NCI-H2081 treated with DMSO at 0.1 percent for 48 hours (cell line): ENCODE results near the gene KRABD2.
A peak's percentile ranks its signal among the peaks of the same experiment; 100 is the strongest.
"Not testable (repeated sequence)": the region's sequence is repeated elsewhere in the genome, so short reads cannot be mapped to it uniquely, and the experiment has no call there.

ENCODE experiments used
- DNase-seq: peaks from one replicate; lab custom pipeline; 2025; lab: John Stamatoyannopoulos, UW

Gene KRABD2

DNA sequence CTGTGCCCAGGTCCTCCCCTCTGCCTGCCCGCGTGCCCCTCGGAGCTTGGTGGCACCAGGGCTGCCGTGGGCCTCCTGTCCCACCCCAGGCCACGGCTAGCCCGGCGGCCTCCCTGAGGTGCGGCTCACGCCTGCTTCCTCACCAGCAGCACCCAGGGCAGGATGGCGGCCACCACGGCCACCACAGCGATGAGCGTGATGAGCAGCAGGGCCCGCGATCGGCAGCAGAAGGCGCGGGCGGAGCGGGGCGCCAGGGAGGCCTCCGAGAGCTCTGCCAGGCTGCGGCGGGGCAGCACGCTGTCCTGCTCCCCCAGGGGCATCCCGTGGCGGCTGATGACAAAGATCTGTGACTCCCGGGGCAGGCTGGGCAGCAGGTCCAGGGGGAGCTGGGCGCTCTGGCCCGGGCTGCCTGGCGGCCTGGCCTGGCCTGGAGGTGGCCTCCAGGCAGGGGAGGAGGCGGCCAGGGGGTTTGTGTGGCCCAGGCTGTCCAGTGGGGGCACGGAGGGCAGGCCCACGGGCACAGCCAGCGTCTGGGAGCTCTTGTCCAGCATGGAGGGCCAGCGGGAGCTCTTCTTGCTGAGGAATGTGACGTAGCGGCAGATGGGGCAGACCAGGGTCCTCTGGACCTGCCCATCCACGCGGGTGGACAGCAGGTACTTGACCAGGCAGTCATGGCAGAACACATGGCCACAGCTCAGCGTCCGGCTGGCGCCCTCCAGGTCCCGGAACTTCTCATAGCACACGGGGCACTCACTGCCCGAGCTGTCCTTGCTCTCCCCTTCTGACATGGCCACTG is 16.4 kb upstream of the KRABD2 start:
- DNase-seq, result no peak

DNA sequence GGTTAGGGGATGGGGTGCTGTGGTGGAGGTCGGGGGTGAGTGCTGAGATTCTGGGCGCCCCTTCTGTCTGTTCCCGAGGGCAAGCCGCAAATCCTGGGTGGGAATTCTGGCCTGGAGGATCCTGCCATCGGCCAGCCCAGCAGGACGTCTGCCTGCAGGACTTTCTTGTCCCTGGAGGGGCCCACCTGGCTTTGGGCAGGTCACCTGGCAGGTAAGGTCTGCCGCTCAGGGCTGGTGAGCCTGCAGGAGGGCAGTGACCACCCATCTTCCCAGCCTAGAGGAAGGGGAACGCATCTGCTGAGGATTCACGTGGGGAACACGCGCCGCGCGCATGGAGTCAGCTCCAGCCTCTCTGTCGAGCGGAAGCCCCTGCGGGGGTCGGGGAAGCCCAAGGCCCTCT is 15.8 kb upstream of the KRABD2 start:
- DNase-seq, result no peak

DNA sequence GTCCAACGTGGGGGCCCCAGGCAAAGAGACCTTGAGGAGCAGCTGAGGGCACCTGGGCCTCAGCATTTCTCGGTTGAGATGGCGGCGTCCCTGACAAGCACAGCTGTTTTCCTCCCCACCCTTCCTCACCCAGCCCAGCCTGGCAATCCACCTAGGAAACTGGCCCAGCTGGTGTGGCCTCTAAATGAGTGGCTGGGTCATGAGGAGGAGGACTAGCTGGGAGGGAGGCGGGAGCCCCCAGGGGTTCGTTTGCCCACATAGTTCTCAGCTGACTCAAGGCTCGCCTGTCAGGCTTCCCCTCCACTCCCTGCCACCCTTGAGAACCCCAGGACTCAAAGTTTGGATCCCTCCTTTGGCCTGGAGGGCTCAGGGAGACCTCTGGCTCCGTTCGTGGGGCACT is 15.2 kb upstream of the KRABD2 start:
- DNase-seq, result no peak

DNA sequence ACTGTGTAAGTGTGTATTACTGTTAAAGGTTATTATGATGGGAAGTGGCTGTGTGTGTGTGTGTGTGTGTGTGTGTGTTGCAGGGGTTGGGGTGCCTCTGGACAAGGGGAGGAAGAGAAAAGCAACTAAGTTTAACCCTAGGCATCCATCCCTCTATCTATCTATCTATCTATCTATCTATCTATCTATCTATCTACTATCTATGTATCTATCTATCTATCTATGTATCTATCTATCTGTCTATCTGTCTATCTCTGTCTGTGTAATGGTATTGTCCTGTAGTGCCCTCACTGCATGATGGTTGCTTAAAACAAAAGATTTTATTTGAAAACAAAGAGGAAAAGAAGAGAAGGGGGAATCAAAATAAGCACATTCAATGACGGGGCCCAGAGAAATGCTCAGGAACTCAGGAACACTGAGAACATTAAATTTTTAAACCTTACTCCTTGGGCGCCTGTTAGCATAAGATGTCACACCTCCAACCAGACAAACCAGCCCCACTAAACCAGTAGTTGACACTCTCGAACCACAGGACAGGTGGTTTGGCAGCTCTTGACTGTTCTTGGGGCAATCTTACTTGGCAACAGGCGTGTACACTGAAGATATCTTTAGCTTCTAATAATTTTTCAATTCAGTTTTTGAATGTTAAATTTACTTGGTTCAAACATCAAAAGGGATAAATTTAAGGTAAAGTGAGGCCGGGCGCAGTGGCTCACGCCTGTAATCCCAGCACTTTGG is 11.6 kb upstream of the KRABD2 start:
- DNase-seq, result no peak

DNA sequence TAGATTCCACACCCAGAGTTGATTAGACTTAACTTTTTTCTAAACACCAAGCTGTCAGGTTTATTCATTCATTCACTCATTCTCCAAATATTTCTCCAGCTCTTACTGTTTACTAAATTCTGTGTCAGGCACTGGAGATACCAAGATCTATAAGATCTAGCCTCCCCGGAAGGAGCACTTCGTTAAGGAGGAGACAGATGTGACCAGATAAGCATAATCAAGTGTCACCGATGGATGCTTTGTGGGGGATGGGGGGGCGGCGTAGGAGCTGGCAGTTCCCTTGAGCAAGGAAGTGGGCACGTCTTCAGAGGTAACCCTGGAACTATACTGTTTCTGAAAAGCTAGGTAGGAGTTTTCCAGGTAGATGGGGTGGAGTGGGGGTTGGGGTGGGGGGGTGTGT is 10.3 kb upstream of the KRABD2 start:
- DNase-seq, result no peak

DNA sequence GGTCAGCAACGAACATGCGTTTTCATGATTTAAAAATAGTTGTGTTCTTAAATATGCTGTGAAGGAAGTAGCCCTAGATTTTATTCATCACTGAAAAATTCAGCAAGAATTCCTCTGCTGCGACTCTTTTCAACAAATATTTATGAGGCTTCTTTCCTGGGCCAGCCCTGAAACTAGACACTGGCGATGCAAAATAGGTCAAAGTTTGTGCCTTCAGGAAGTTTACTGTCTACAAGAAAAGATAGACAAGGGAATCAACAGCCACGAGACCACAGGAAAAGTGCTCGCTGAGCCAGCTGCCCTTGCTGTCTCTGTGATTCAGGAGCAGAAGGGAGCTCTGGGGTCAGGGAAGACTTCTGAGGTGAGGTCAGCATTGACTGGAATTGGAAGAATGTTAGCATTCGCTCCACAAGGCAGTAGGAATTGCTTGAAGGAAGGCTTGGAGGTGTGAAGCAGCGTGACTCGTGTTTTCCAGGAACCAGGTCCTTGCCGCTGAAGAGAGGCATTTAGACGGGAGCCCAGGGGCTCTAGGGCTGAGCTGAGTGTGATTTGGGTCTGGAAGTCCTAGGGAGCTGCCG is 8.4 kb upstream of the KRABD2 start:
- DNase-seq, result no peak

DNA sequence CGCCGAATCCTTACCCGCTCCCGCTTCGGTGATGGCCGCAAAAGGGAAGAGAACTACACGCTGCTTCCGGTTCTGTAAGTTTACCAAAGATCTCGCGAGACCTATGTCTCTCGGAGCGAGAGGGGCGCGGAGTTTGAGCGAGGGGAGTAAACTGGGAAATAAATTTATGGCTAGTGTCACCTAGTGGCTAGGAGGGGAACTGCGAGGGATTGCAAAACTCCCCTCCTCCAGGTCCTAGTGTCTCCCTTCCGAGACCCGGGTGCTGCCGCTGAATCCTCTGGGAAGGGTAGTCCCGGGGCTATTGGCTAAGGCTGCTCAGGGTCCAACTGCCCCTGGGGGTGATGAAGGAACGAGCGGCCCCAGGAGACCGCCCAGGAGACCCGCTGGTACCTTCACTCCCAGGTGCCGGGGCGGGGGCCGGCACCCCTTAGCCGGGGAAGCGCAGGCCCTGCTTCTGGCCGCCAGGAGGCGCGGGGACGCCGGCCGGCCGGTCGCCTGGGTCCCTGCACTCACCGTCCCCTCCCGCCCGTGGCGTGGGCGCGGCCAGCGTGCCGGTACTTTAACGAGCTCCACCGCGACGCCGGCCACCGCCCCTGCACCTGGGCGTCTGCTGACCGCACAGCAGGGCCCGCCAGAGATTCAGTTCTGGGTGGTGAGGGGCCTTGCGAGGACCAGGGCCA is 6.8 kb upstream of the KRABD2 start, which contains the start of gene RPL26:
Gene RPL26 (minus strand): TSS at position 51 of the 680 bp plus-strand sequence. CDS start 883 bp downstream, outside the sequence.
- peak; percentile 67 for DNase-seq

DNA sequence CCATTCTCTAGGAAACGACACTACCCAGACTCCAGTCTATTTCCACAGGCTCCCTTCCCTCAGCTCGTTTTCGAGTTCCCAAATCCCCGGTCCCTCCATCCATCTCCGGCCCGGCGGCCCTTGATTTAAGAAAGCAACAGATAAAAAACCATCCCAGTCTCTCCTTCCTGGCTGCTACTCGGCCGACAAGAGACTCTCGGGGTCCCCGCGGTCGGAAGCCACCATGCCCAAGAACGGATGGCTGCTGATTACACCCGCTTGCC is 6.3 kb upstream of the KRABD2 start:
- no peak for DNase-seq

DNA sequence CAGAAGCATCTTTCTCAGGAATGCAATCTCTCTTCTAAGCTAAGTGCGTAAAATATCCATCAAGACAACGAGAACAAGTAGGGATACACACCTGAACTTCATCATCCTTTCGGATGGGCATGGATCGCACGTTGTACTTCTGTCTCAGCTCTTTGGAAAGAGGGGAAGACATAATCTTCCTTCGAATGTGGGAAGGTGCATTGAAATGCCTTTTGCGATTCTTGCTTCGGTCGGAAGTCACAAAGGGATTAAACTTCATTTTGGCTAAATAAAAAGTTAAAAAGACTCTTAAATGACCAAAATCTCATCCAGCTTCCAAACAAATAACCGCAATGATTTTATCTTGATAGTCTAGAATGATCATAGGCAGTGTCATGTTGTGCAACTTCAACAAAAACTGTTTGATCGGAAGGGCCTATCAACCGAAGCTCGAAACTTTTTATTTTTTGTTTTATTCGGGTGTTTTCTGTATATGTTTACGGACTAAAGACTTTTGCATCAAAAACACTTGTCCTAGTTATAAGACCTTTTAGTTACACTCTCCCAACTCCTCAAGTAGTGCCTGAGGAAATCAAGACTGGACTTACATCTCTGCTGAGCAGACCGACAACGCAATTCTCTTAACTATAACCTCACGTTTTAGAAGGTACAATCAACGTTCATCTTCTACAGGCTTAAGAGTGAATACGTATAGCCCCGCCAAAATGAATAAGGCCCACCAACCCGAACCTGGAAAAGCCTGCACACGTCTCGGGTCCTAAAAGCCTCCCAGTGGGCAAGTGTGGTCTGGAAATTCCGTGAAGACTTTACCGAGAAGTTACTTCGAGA is 5.8 kb upstream of the KRABD2 start:
- no peak for DNase-seq

DNA sequence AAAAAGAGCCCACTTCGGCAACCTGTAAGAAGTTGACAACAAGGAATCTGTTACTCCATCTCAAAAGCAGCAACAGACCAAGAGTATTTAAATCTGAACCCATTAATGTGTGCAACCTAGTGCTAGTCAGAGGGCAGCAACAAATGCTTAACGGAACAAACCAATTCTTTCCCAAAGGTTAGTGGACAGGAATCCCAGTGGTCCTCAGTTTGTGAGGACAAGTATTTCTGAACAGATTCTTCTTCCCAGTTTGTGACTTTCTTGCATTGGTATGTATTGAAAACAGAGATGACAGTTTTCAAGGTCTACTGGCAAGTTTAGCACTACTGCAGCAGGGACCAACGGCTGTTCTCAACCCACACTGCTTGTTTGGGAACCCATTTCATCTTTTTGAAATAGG is 3.5 kb upstream of the KRABD2 start:
- DNase-seq, result no peak

DNA sequence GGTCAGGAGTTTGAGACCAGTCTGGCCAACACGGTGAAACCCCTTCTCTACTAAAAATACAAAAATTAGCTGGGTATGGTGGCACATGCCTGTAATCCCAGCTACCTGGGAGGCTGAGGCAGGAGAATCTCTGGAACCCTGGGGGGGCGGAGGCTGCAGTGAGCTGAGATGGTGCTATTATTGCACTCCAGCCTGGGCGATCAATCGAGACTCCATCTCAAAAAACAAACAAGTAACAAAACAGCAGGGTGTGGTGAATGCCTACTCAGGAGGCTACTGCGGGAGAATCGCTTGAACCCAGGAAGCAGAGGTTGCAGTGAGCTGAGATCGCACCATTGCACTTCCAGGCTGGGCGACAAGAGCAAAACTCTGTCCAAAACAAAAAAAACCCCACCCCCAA is 1.6 kb upstream of the KRABD2 start:
- not testable (repeated sequence) for DNase-seq

DNA sequence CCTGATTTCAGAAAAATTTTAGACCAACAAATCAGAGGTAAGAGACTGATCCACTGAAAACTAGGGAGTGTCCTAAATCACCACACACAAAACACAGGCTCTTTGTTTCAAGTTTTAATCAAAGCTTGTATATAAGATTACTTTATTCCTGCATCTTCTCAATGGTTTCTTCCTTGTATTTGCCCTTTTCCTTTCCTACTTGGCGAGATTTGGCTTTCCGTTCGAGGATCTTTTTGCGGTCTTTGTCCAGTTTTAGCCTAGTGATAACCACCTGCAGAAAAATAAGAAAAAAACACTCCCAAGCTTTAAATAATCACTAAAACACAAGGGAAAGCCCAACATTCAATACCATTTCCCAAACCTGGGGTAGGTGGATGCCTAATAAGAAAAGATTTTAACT is 918 bp upstream of the KRABD2 start:
- DNase-seq, result no peak

DNA sequence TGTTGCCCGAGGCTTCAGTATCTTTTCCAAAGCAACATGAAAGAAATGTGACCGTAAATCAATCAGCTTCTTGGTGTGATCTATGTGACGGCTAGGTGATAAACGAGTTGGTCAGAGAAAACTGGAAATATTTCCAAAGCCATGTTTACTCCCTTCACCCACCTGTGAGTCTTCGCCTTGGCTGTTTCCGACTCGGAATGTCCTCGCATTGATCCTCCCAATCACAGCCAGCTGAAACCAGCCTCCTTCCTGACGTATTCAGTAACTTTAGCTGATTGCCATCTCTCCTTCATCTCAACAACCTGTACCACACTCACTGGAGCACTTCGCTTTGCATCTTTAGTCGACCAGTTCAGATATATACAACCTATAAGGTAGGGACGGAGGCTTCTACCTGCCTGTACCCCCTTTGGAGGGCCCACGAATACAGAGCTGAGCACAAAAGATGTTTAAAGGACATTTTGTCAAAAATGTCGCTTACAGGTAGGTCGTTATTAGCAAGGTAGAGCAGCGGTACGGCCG is 705 bp downstream of the KRABD2 start:
- no peak for DNase-seq

DNA sequence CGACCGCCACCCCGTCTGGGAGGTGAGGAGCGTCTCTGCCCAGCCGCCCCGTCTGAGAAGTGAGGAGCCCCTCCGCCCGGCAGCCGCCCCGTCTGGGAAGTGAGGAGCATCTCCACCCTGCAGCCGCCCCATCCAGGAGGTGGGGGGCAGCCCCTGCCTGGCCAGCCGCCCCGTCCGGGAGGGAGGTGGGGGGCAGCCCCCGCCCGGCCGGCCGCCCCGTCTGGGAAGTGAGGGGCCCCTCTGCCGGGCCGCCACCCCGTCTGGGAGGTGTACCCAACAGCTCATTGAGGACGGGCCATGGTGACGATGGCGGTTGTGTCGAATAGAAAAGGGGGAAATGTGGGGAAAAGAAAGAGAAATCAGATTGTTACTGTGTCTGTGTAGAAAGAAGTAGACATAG is 2.6 kb downstream of the KRABD2 start:
- not testable (repeated sequence) for DNase-seq

DNA sequence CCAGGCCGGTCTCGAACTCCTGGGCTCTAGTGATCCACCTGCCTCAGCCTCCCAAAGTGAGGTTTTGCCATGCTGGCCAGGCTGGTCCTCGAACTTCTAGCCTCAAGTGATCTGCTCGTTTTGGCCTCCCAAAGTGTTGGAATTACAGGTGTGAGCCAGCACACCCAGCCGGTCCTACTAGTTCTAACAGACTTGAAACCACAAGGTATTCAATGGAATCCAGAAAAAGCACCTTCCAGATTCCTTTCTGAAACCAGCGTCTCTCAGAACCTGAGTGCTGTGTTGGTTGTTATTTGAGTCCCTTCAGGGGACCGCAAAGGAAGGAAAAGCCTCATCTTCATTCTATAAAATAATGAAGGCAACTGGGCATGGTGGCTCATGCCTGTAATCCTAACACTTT is 4.1 kb downstream of the KRABD2 start:
- DNase-seq, result no peak

DNA sequence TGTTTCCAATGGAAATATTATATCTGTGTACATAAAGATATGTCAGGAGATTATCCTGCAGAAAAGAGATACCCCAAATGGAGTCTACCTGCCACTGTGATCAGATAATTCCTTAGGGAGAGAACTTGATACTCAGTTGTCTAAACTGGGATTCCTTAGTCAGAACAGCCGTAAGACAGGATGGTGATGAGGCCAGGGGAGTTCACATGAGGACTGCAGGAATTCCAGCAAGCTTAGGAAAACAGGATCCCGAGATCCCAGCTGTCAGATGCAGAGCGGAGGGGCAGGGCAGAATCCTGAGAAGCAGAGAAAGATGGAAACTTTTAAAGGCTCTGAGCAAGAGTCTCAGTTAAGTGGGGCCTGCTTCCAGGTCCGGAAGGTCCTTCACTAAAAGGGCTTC is 4.7 kb downstream of the KRABD2 start:
- DNase-seq, result no peak

DNA sequence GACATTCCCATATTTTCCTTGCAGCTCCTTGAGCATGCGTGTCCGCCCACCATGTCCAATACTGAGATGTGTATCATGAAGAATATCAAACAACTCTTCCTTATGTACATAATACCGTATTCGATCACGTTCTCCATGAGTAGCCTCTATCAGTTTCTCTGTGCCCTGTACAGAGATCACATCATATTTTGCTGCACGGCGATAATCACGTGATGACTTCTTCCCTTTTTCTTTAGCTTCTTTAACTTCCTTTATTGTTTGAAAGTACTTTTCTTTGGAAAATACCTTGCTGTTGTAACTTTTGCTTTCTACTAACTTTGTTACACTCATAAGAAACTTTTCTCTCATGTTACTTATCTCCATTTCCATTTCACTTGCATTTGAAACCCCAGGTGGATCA is 6.6 kb downstream of the KRABD2 start:
- no peak for DNase-seq

DNA sequence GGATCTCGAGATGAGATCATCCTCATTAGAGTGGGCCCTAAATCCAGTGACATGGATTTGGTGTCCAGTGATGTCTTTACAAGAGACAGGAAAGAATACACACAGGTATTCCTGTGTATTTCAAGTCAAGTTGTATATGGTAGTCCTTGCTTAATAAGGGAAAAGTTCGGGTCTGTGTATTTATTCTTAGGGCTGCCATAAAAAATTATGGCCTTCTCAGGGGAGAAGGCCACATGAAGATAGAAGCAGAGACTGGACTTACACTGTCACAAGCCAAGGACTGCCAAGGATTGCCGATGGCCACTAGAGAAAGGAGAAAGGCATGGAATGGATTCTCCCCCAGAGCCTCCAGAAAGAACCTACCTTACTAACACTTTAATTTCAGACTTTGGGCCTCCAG is 8.3 kb downstream of the KRABD2 start:
- no peak for DNase-seq

DNA sequence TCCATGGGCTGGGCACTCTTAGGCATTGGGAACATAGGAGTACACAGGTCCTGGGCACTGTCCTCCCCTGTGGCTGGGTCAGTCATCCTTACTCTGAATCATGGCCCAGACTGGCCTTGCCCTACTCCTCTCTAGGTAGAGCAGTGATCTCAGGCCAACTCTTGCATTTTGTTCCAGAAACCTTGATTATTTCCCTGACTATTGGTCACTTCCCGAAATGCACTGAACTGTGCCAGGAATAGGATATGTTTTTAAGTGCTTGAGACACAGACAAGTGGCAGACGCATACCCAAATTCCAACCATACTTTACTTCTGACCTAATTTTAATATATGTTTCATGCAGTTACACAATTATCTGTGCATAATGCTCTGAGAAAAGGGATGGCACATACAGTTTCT is 10.3 kb downstream of the KRABD2 start:
- no peak for DNase-seq

DNA sequence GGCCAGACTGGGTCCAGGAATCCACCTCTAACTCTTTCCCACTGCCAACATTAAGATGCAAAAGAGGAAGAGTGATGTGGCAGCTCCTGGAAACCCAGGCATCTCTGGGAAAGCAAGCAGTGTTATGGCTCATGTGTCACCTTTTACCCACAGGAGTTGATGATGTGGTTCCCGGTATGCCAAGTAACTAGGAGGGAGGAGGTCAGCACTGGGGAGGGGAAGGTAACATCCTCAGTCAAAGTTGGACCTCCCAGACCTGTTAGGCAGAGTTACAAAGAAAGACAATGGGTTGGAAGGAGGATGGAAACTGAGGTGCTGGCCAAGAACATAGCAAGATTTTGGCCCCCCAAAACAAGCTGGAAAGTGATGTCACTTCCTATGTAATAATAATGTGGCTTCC is 11.4 kb downstream of the KRABD2 start:
- DNase-seq, result no peak

DNA sequence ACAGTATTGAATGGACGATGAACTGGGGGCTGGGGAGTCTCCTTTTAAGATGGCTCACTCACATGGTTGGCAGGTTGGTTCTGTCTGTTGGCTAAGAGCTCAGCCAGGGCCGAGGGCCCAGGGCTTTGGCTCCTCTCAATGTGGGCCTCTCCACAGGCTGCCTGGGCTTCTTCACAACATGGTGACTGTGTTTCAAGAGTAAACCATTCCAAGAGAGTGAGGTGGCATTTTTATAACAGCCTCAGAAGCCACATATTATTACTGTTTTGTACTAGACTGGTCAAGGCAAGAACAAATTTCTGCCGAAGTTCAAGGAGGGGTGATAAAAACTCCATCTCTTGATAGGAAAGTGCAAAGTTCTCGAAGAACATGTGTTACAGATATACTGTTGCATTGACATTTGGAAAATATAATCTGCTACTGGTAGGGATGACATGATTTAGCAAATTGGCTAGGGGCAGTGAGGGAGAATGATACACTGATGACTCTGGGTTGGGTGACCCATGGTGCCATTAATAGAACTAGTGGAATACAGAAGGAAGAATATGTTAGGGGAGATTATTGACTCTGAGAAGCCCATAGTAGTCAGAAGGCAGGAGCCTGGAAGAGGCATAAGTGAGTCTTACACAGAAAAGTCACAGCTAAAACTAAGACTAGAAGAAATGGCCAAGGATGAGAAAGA is 13.7 kb downstream of the KRABD2 start:
- DNase-seq, result no peak
